Measurements from ENCODE around the gene MLPH.

MLPH gene

GRCh38 chr2:237568121-237568660 is 81.1 kb downstream of the MLPH start:
- no peak overlapping the region for H3K4me3 ChIP-seq (ENCODE audit: low read depth, low read length)
- DNase-seq (ENCODE audit: low read depth): no peak
- TF ChIP-seq POLR2A (IDR thresholded peaks at IDR 0.05; ENCODE audit: extremely low read depth, insufficient read length) (no peak), MYC (IDR thresholded peaks at IDR 0.05; ENCODE audit: low read depth, low read length) (no peak)
- TF ChIP-seq, protein P1, sequence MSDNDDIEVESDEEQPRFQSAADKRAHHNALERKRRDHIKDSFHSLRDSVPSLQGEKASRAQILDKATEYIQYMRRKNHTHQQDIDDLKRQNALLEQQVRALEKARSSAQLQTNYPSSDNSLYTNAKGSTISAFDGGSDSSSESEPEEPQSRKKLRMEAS (IDR thresholded peaks at IDR 0.05; ENCODE audit: low read depth, low read length): no peak
- TF ChIP-seq, protein P2, sequence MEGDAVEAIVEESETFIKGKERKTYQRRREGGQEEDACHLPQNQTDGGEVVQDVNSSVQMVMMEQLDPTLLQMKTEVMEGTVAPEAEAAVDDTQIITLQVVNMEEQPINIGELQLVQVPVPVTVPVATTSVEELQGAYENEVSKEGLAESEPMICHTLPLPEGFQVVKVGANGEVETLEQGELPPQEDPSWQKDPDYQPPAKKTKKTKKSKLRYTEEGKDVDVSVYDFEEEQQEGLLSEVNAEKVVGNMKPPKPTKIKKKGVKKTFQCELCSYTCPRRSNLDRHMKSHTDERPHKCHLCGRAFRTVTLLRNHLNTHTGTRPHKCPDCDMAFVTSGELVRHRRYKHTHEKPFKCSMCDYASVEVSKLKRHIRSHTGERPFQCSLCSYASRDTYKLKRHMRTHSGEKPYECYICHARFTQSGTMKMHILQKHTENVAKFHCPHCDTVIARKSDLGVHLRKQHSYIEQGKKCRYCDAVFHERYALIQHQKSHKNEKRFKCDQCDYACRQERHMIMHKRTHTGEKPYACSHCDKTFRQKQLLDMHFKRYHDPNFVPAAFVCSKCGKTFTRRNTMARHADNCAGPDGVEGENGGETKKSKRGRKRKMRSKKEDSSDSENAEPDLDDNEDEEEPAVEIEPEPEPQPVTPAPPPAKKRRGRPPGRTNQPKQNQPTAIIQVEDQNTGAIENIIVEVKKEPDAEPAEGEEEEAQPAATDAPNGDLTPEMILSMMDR (IDR thresholded peaks at IDR 0.05; ENCODE audit: low read depth, low read length): no peak

- H3K4me3 ChIP-seq (ENCODE audit: low read depth, low read length): no peak overlapping the region
- TF ChIP-seq POLR2A (IDR thresholded peaks at IDR 0.05; ENCODE audit: extremely low read depth, insufficient read length) (no peak), MYC (IDR thresholded peaks at IDR 0.05; ENCODE audit: low read depth, low read length) (no peak)
- TF ChIP-seq, protein P1 (IDR thresholded peaks at IDR 0.05; ENCODE audit: low read depth, low read length): no peak
- TF ChIP-seq, protein P2 (IDR thresholded peaks at IDR 0.05; ENCODE audit: low read depth, low read length): no peak
- no peak for DNase-seq (ENCODE audit: low read depth)
Observed at GRCh38 chr2:237569041-237569440, 82.0 kb downstream of the MLPH start.

GRCh38 chr2:237569896-237570295 is 82.8 kb downstream of the MLPH start:
- DNase-seq (ENCODE audit: low read depth): no peak
- TF ChIP-seq POLR2A (IDR thresholded peaks at IDR 0.05; ENCODE audit: extremely low read depth, insufficient read length): no peak
- TF ChIP-seq MYC (IDR thresholded peaks at IDR 0.05; ENCODE audit: low read depth, low read length): no peak
- TF ChIP-seq, protein P2 (IDR thresholded peaks at IDR 0.05; ENCODE audit: low read depth, low read length): no peak
- TF ChIP-seq, protein P1 (IDR thresholded peaks at IDR 0.05; ENCODE audit: low read depth, low read length): no peak
- H3K4me3 ChIP-seq (ENCODE audit: low read depth, low read length): no peak overlapping the region

- DNase-seq (ENCODE audit: low read depth): no peak
- TF ChIP-seq, protein P2 (IDR thresholded peaks at IDR 0.05; ENCODE audit: low read depth, low read length): no peak
- TF ChIP-seq MYC (IDR thresholded peaks at IDR 0.05; ENCODE audit: low read depth, low read length) (no peak), POLR2A (IDR thresholded peaks at IDR 0.05; ENCODE audit: extremely low read depth, insufficient read length) (no peak)
- TF ChIP-seq, protein P1 (IDR thresholded peaks at IDR 0.05; ENCODE audit: low read depth, low read length): no peak
Observed at GRCh38 chr2:237570776-237571335, 83.8 kb downstream of the MLPH start.

GRCh38 chr2:237571551-237571950 is 84.5 kb downstream of the MLPH start:
- H3K4me3 ChIP-seq (ENCODE audit: low read depth, low read length): no peak overlapping the region
- TF ChIP-seq, protein P2 (IDR thresholded peaks at IDR 0.05; ENCODE audit: low read depth, low read length): no peak
- TF ChIP-seq POLR2A (IDR thresholded peaks at IDR 0.05; ENCODE audit: extremely low read depth, insufficient read length) (no peak), MYC (IDR thresholded peaks at IDR 0.05; ENCODE audit: low read depth, low read length) (no peak)
- TF ChIP-seq, protein P1 (IDR thresholded peaks at IDR 0.05; ENCODE audit: low read depth, low read length): no peak
- no peak for DNase-seq (ENCODE audit: low read depth)

More at GRCh38 chr2:237570776-237571335, 83.8 kb downstream of the MLPH start:
- H3K4me3 ChIP-seq (ENCODE audit: low read depth, low read length): no peak overlapping the region

Measured in NB4 (cell line).